ENCODE results near the gene FBN2.

- TF ChIP-seq EZH2phosphoT487 (IDR thresholded peaks at IDR 0.05; ENCODE audit: low read depth, severe bottlenecking, unreplicated experiment) = no peak
- no peak for TF ChIP-seq CTCF (IDR thresholded peaks at IDR 0.05; ENCODE audit: poor library complexity)
- no peak for TF ChIP-seq EZH2 (IDR thresholded peaks at IDR 0.05; ENCODE audit: borderline replicate concordance)
Observed at GRCh38 chr5:128553747-128554146, 15.7 kb upstream of the FBN2 start.
